H9 (cell line): ENCODE data around the gene KAT6B. TPM values are rescaled to one million over a fixed set of nuclear protein-coding genes. Genes with fewer than 3 reads are reported as not detected.

ENCODE experiments used
- DNase-seq: peaks from one replicate; pipeline ENCODE4 v3.0.0-alpha.2; 2017
- H2AFZ ChIP-seq: one replicate; pipeline ENCODE4 v1.6.1; 2013; ENCODE audit warnings: mild to moderate bottlenecking, low read length, control low read depth, moderate library complexity
- H2AK5ac ChIP-seq: 2 replicates; pipeline ENCODE4 v1.6.1; 2013; ENCODE audit warnings: low read length, control low read depth, mixed read lengths; ENCODE audit not compliant: insufficient read length
- H2BK120ac ChIP-seq: one replicate; pipeline ENCODE4 v1.6.1; 2013; ENCODE audit warnings: low read depth, mild to moderate bottlenecking, low read length, control low read depth, inconsistent platforms; ENCODE audit not compliant: poor library complexity, severe bottlenecking
- H2BK12ac ChIP-seq: 2 replicates; pipeline ENCODE4 v1.6.1; 2013; ENCODE audit warnings: low read length, control low read depth, mixed read lengths, low read depth; ENCODE audit not compliant: insufficient read length
- H2BK15ac ChIP-seq: 2 replicates; pipeline ENCODE4 v1.6.1; 2013; ENCODE audit warnings: low read depth, low read length, control low read depth
- H2BK20ac ChIP-seq: one replicate; pipeline ENCODE4 v1.6.1; 2013; ENCODE audit warnings: low read depth, mild to moderate bottlenecking, low read length, control low read depth, inconsistent platforms; ENCODE audit not compliant: poor library complexity, severe bottlenecking
- H2BK5ac ChIP-seq: 2 replicates; pipeline ENCODE4 v1.6.1; 2013; ENCODE audit warnings: low read length, control low read depth, mixed read lengths; ENCODE audit not compliant: insufficient read length
- H3K14ac ChIP-seq: 2 replicates; pipeline ENCODE4 v1.6.1; 2013; ENCODE audit warnings: low read length, control low read depth; ENCODE audit not compliant: insufficient read depth
- H3K18ac ChIP-seq: 2 replicates; pipeline ENCODE4 v1.6.1; 2013; ENCODE audit warnings: low read depth, mild to moderate bottlenecking, mixed read lengths, low read length, control low read depth; ENCODE audit not compliant: insufficient read length
- H3K23ac ChIP-seq: 2 replicates; pipeline ENCODE4 v1.6.1; 2013; ENCODE audit warnings: low read length, control low read depth, mixed read lengths, low read depth; ENCODE audit not compliant: insufficient read length
- H3K23me2 ChIP-seq: 2 replicates; pipeline ENCODE4 v1.6.1; 2013; ENCODE audit warnings: low read depth, mild to moderate bottlenecking, mixed read lengths, low read length, control low read depth; ENCODE audit not compliant: insufficient read length, poor library complexity, severe bottlenecking
- H3K27ac ChIP-seq: 2 replicates; pipeline ENCODE4 v1.5.1; 2013; ENCODE audit warnings: low read length, control low read depth, mixed read lengths, low read depth; ENCODE audit not compliant: insufficient read length
- H3K27me3 ChIP-seq: 2 replicates; pipeline ENCODE4 v1.6.1; 2013; ENCODE audit warnings: low read length, control low read depth, inconsistent platforms; ENCODE audit not compliant: insufficient read depth
- H3K4ac ChIP-seq: 2 replicates; pipeline ENCODE4 v1.6.1; 2013; ENCODE audit warnings: low read depth, mild to moderate bottlenecking, control low read depth, inconsistent platforms, low read length, moderate library complexity
- H3K4me1 ChIP-seq: 2 replicates; pipeline ENCODE4 v1.6.1; 2013; ENCODE audit warnings: low read length, control low read depth, inconsistent platforms; ENCODE audit not compliant: insufficient read depth
- H3K4me2 ChIP-seq: 2 replicates; pipeline ENCODE4 v1.6.1; 2013; ENCODE audit warnings: low read length, control low read depth, mixed read lengths; ENCODE audit not compliant: insufficient read length, insufficient read depth
- H3K56ac ChIP-seq: 2 replicates; pipeline ENCODE4 v1.6.1; 2013; ENCODE audit warnings: low read depth, mild to moderate bottlenecking, mixed read lengths, low read length, control low read depth; ENCODE audit not compliant: insufficient read length
- H3K79me1 ChIP-seq: 2 replicates; pipeline ENCODE4 v1.6.1; 2013; ENCODE audit warnings: low read depth, mild to moderate bottlenecking, moderate library complexity, low read length, control low read depth, inconsistent platforms; ENCODE audit not compliant: insufficient read depth, poor library complexity, severe bottlenecking
- H3K79me2 ChIP-seq: 2 replicates; pipeline ENCODE4 v1.6.1; 2013; ENCODE audit warnings: low read length, control low read depth, inconsistent platforms; ENCODE audit not compliant: insufficient read depth
- H3K9ac ChIP-seq: 2 replicates; pipeline ENCODE4 v1.6.1; 2013; ENCODE audit warnings: low read length, control low read depth, mixed read lengths; ENCODE audit not compliant: insufficient read length; ENCODE audit errors: extremely low read depth
- H3K9me3 ChIP-seq: one replicate; pipeline ENCODE4 v1.6.1; 2013; ENCODE audit warnings: low read depth, low read length, inconsistent platforms; ENCODE audit not compliant: control insufficient read depth
- H3T11ph ChIP-seq: one replicate; pipeline ENCODE4 v1.6.1; 2013; ENCODE audit warnings: mild to moderate bottlenecking, low read length, control low read depth, inconsistent platforms
- H4K20me1 ChIP-seq: one replicate; pipeline ENCODE4 v1.6.1; 2013; ENCODE audit not compliant: control insufficient read depth, insufficient read length, insufficient read depth
- H4K5ac ChIP-seq: 2 replicates; pipeline ENCODE4 v1.6.1; 2013; ENCODE audit warnings: low read depth, mild to moderate bottlenecking, mixed read lengths, low read length, control low read depth; ENCODE audit not compliant: insufficient read length
- H4K8ac ChIP-seq: replicated peaks from 2 replicates; pipeline ENCODE4 v1.6.1; 2013; ENCODE audit warnings: low read length, control low read depth, mixed read lengths, low read depth; ENCODE audit not compliant: insufficient read length
- H4K91ac ChIP-seq: 2 replicates; pipeline ENCODE4 v1.6.1; 2013; ENCODE audit warnings: low read depth, mild to moderate bottlenecking, moderate library complexity, mixed read lengths, low read length, control low read depth; ENCODE audit not compliant: insufficient read length
- H3K27ac Mint-ChIP-seq, 3 experiments: 2 replicates in 2 of 3; 3 replicates in 1 of 3; pipeline ENCODE4 v1.8.0; 2020 to 2021; ENCODE audit warnings: mixed read lengths in 3 of 3, mild to moderate bottlenecking in 1 of 3, moderate library complexity in 1 of 3
- H3K27me3 Mint-ChIP-seq: 2 replicates; pipeline ENCODE4 v1.8.0; 2021; ENCODE audit warnings: low read depth, mild to moderate bottlenecking, moderate library complexity, mixed read lengths
- H3K36me3 Mint-ChIP-seq, 3 experiments: 2 replicates in 2 of 3; 3 replicates in 1 of 3; pipeline ENCODE4 v1.8.0; 2020 to 2021; ENCODE audit warnings: low read depth in 3 of 3, mixed read lengths in 3 of 3; ENCODE audit not compliant: insufficient read depth in 1 of 3
- H3K4me1 Mint-ChIP-seq, 2 experiments: 2 replicates each; pipeline ENCODE4 v1.8.0; 2020; ENCODE audit warnings: mixed read lengths in 2 of 2
- H3K4me3 Mint-ChIP-seq, 2 experiments: 2 replicates in 1 of 2; 3 replicates in 1 of 2; pipeline ENCODE4 v1.8.0; 2020 to 2021; ENCODE audit warnings: mild to moderate bottlenecking in 2 of 2, mixed read lengths in 2 of 2, moderate library complexity in 1 of 2
- H3K9me3 Mint-ChIP-seq, 2 experiments: 2 replicates in 1 of 2; 3 replicates in 1 of 2; pipeline ENCODE4 v1.8.0; 2020; ENCODE audit warnings: mild to moderate bottlenecking in 2 of 2, mixed read lengths in 2 of 2, moderate library complexity in 1 of 2
- CTCF ChIP-seq: fragments of 200-600 bp; sonication (generic); conservative IDR thresholded peaks from 3 replicates; pipeline ENCODE4 v1.8.0; 2021; ENCODE audit warnings: antibody characterized with exemption, mild to moderate bottlenecking
- WGBS: extraction: QIAGEN DNeasy Blood & Tissue Kit; methylation state at CpG from one replicate; pipeline ENCODE4 v1.1.7; 2013; ENCODE audit warnings: missing lambda C conversion rate, low lambda C conversion rate, mixed read lengths; ENCODE audit not compliant: insufficient read length; ENCODE audit errors: extremely low coverage; 5-methylcytosine and 5-hydroxymethylcytosine counted together
- total RNA-seq: library from RNA; stranded (reverse); gene quantifications from 2 replicates; pipeline ENCODE4 v1.2.1, GENCODE V29; 2021

Gene KAT6B
- total RNA-seq, 1 experiment from 2014 or later, result 34.2 TPM

GRCh38 chr10:75065076-75065475 is 238.7 kb downstream of the KAT6B start:
- TF ChIP-seq CTCF, result no peak
- Histone ChIP-seq H3K23me2 (no peaks in the 10 kb centered on the region), H2BK15ac (no peak overlapping the region), H3K79me2 (no peaks in the 10 kb centered on the region), H2BK120ac (no peak overlapping the region), H2AFZ (no peak overlapping the region), H3K27ac (no peak overlapping the region), H3K4me2 (no peak overlapping the region), H2AK5ac (no peak overlapping the region), H3K14ac (no peak overlapping the region), H3K23ac (no peak overlapping the region), H2BK20ac (no peak overlapping the region), H3T11ph (no peak overlapping the region), H2BK12ac (no peak overlapping the region), H3K4ac (no peak overlapping the region), H3K9ac (no peak overlapping the region), H4K5ac (no peak overlapping the region), H3K4me1 (no peaks in the 10 kb centered on the region), H3K56ac (no peak overlapping the region), H3K27me3 (no peaks in the 10 kb centered on the region), H4K8ac (no peak overlapping the region), H3K18ac (no peak overlapping the region), H4K91ac (no peak overlapping the region), H3K9me3 (no peaks in the 10 kb centered on the region), H2BK5ac (no peak overlapping the region), H4K20me1 (no peaks in the 10 kb centered on the region), H3K79me1 (no peaks in the 10 kb centered on the region)
- peaks cover 3 to 5% of the 10 kb centered on the region in 2 experiments for H3K4me1 Mint-ChIP-seq
- H3K36me3 Mint-ChIP-seq, result no peaks in the 10 kb centered on the region
- H3K27ac Mint-ChIP-seq, result peak overlapping the region in 1 of 3 experiments; percentile 53; a peak in 1 of 7 replicates
- H3K4me3 Mint-ChIP-seq, result no peak overlapping the region
- no CpG with 5 or more reads among the region's 4 CpGs for WGBS
- no peaks in the 10 kb centered on the region for H3K27me3 Mint-ChIP-seq
- no peak for DNase-seq
- no peaks in the 10 kb centered on the region for H3K9me3 Mint-ChIP-seq
